ENCODE results near the gene GDF15. TPM values are rescaled to one million over a fixed set of nuclear protein-coding genes. Genes with fewer than 3 reads are reported as not detected.
A peak's percentile ranks its signal among the peaks of the same experiment; 100 is the strongest.

Gene GDF15
- total and polyA plus RNA-seq, 9 donors, result 0.33 to 1.8 (median 0.72) TPM

DNA sequence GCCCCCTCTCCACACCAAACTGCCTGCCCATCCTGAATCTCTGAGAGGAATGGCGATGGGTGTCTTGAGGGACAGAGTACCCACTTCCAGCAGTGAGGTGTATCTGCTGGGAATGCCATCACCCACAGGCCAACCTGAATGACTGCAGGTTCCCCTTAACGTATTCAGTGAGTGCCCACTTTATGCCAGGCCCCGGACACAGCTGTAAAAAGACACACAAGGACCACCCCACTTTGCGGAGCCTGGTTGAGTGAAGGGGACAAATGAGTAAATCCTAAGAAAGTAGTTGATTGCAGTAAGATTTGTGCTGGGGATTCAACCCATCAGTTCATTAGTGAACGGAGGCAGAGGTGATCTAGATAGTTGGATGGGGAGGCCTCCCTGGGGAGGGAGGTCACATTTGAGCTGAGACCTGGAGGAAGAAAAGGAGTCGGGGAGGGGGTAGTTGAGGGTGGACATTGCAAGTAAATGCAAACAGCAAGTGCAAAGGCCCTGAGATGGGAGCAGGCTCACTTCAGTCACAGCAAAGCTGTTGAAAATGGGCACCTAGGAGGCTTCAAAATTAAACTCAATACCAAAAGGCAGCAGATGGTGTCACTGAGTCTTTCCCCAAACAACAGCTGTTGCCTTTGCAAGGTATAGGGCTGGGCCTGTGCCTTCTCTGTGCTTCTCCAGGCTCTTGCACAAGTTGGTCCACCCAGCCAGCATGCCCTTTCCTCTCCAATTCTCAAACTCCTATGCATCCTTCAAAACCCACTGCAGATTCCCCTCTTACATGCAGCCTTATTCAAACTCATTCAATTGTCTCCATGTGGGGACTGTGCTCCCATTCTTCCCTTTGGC is 4.3 kb downstream of the GDF15 start:
- no peak overlapping the region for H3K27ac ChIP-seq (ENCODE audit: low read length)
- peaks cover 2% of the 10 kb centered on the region for H3K9me3 ChIP-seq (replicated peaks; ENCODE audit: control insufficient read depth, low read depth, low read length)
- peaks cover 21% of the 10 kb centered on the region for H3K4me1 ChIP-seq (ENCODE audit: control insufficient read depth, insufficient read depth, low read length)
- WGBS (ENCODE audit: insufficient coverage), result 84% methylated on average over 2 of the region's 6 CpGs
- no peak overlapping the region for H3K4me3 ChIP-seq (ENCODE audit: low read length)
- no peak for DNase-seq
- H3K27me3 ChIP-seq (ENCODE audit: control insufficient read depth, insufficient read depth, low read length), result peaks cover 37% of the 10 kb centered on the region
- no peaks in the 10 kb centered on the region for H3K36me3 ChIP-seq (ENCODE audit: control insufficient read depth, insufficient read depth, low read length)

DNA sequence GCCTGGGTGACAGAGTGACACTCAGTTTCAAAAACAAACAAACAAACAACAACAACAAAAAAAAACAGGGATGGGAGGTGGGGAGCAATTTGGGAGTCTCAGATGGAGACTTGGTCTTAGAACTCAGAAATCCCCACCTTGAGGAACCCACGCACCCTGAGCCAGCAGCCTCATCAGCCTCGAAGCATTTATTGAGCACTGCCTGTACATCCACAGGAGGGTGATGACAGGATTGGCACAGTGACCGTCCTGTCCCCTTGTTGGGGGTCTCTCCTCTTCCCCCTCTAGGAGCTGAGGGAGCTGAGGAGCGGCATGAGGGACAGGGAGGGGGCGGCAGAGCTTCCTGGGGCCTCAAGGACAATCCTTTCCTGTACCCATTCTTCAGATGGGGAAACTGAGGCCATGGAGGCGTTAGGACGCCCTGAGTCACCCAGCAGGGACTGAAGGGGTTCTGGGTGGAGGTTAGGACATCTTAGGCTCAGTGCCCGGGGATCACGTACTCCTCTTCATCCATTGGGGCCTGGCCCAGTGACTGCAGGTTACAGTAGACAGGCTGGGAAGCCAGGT is 5.6 kb downstream of the GDF15 start:
- WGBS (ENCODE audit: insufficient coverage), result 81% methylated on average over 3 of the region's 9 CpGs
- DNase-seq, result no peak
- Histone ChIP-seq H3K27ac (ENCODE audit: low read length) (no peak overlapping the region), H3K9me3 (replicated peaks; ENCODE audit: control insufficient read depth, low read depth, low read length) (peaks cover 2% of the 10 kb centered on the region), H3K27me3 (ENCODE audit: control insufficient read depth, insufficient read depth, low read length) (peaks cover 34% of the 10 kb centered on the region), H3K4me3 (ENCODE audit: low read length) (no peak overlapping the region), H3K36me3 (ENCODE audit: control insufficient read depth, insufficient read depth, low read length) (no peaks in the 10 kb centered on the region), H3K4me1 (ENCODE audit: control insufficient read depth, insufficient read depth, low read length) (peaks cover 14% of the 10 kb centered on the region)

DNA sequence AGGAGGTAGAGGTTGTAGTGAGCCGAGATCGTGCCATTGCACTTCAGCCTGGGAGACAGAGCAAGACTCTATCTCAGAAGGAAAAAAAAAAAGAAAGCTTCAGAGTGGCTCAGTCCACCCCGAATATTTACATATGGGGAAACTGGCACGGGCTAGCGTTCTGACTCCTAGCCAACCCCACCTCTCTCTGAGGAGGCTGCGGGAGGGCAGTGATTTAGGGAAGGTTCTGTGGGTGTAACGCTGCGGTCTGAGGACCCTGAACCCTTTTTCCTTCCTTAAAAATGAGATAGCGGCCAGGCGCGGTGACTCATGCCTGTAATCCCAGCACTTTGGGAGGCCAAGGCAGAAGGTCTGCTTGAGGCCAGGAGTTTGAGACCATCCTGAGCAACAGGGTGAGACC is 6.5 kb downstream of the GDF15 start:
- peaks cover 18% of the 10 kb centered on the region for H3K4me1 ChIP-seq (ENCODE audit: control insufficient read depth, insufficient read depth, low read length)
- WGBS (ENCODE audit: insufficient coverage), result no CpG with 5 or more reads among the region's 11 CpGs
- H3K27ac ChIP-seq (ENCODE audit: low read length), result peak overlapping the region; percentile 1
- peak; percentile 54 for DNase-seq
- H3K9me3 ChIP-seq (replicated peaks; ENCODE audit: control insufficient read depth, low read depth, low read length), result peaks cover 2% of the 10 kb centered on the region
- H3K27me3 ChIP-seq (ENCODE audit: control insufficient read depth, insufficient read depth, low read length), result peaks cover 33% of the 10 kb centered on the region
- no peaks in the 10 kb centered on the region for H3K36me3 ChIP-seq (ENCODE audit: control insufficient read depth, insufficient read depth, low read length)
- no peak overlapping the region for H3K4me3 ChIP-seq (ENCODE audit: low read length)

GRCh38 chr19:18392926-18393325 is 7.0 kb downstream of the GDF15 start:
- H3K36me3 ChIP-seq (ENCODE audit: control insufficient read depth, insufficient read depth, low read length), result no peaks in the 10 kb centered on the region
- H3K9me3 ChIP-seq (replicated peaks; ENCODE audit: control insufficient read depth, low read depth, low read length), result peaks cover 2% of the 10 kb centered on the region
- H3K27me3 ChIP-seq (ENCODE audit: control insufficient read depth, insufficient read depth, low read length), result peaks cover 35% of the 10 kb centered on the region
- no peak for DNase-seq
- H3K27ac ChIP-seq (ENCODE audit: low read length), result peak overlapping the region; percentile 9
- H3K4me1 ChIP-seq (ENCODE audit: control insufficient read depth, insufficient read depth, low read length), result peaks cover 21% of the 10 kb centered on the region
- no peak overlapping the region for H3K4me3 ChIP-seq (ENCODE audit: low read length)
- WGBS (ENCODE audit: insufficient coverage), result no CpG with 5 or more reads among the region's 5 CpGs

DNA sequence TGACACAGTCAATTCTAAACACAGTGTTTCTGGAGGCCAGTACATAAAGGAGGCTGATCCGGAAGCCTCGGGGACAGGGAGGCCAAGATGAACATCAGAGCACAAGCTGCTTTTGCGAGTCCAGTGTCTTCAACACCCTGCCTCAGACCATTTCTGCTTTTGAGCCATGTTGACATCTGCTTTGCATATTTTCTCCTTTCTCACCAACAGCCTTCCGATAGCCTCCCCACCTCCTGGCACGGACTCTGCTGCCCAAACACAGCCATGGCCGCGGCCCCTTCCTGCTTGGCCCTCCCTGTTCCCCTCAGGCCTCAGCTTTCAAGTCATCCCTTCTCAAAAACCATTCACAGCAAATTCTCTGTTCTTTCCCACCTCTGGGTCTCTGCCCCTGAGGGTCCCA is 7.9 kb downstream of the GDF15 start:
- WGBS (ENCODE audit: insufficient coverage), result 43% methylated on average over 7 of the region's 7 CpGs
- no peaks in the 10 kb centered on the region for H3K36me3 ChIP-seq (ENCODE audit: control insufficient read depth, insufficient read depth, low read length)
- H3K9me3 ChIP-seq (replicated peaks; ENCODE audit: control insufficient read depth, low read depth, low read length), result peaks cover 2% of the 10 kb centered on the region
- peaks cover 12% of the 10 kb centered on the region for H3K4me1 ChIP-seq (ENCODE audit: control insufficient read depth, insufficient read depth, low read length)
- peak overlapping the region; percentile 3 for H3K27ac ChIP-seq (ENCODE audit: low read length)
- H3K27me3 ChIP-seq (ENCODE audit: control insufficient read depth, insufficient read depth, low read length), result peaks cover 31% of the 10 kb centered on the region
- peak; percentile 58 for DNase-seq
- H3K4me3 ChIP-seq (ENCODE audit: low read length), result no peak overlapping the region

- Histone ChIP-seq H3K4me1 (ENCODE audit: control insufficient read depth, insufficient read depth, low read length) (peaks cover 15% of the 10 kb centered on the region), H3K4me3 (ENCODE audit: low read length) (peak overlapping the region; percentile 26), H3K27me3 (ENCODE audit: control insufficient read depth, insufficient read depth, low read length) (peaks cover 17% of the 10 kb centered on the region), H3K9me3 (replicated peaks; ENCODE audit: control insufficient read depth, low read depth, low read length) (no peaks in the 10 kb centered on the region), H3K27ac (ENCODE audit: low read length) (no peak overlapping the region), H3K36me3 (ENCODE audit: control insufficient read depth, insufficient read depth, low read length) (no peaks in the 10 kb centered on the region)
- DNase-seq, result no peak
- WGBS (ENCODE audit: insufficient coverage), result 62% methylated on average over 37 of the region's 37 CpGs
Observed at GRCh38 chr19:18396471-18397241, 10.7 kb downstream of the GDF15 start.

- Histone ChIP-seq H3K4me3 (ENCODE audit: low read length) (peak within 1 kb of the TSS; percentile 26), H3K27me3 (ENCODE audit: control insufficient read depth, insufficient read depth, low read length) (peaks cover 17% of the 10 kb centered on the region), H3K9me3 (replicated peaks; ENCODE audit: control insufficient read depth, low read depth, low read length) (no peaks in the 10 kb centered on the region), H3K4me1 (ENCODE audit: control insufficient read depth, insufficient read depth, low read length) (peaks cover 22% of the 10 kb centered on the region), H3K27ac (ENCODE audit: low read length) (no peak within 1 kb of the TSS), H3K36me3 (ENCODE audit: control insufficient read depth, insufficient read depth, low read length) (no peaks in the 10 kb centered on the region)
- 10% methylated on average over 20 of the region's 33 CpGs for WGBS (ENCODE audit: insufficient coverage)
- DNase-seq, result peak; percentile 76
Observed at GRCh38 chr19:18397242-18398202, 11.6 kb downstream of the GDF15 start, which contains the start of gene LRRC25. Gene LRRC25 (minus strand): TSS chr19:18397622. CDS start chr19:18396963, 659 bp downstream.

DNA sequence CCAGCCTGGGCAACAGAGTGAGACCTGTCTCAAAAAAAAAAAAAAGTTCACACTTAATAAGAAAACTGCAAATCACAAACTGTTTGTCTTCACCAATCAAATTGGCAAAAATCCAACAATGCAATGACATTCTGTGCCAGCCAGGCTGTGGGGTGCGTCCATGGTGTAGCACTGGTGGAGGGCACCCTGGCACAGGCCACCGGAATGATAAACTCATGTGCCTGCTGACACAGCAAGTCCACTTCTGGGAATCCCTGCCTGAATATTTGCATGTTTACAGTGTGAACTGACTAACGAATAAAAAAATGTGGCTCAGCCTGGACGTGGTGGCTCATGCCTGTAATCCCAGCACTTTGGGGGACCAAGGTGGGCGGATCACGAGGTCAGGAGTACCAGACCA is 13.1 kb downstream of the GDF15 start:
- 68% methylated on average over 6 of the region's 6 CpGs for WGBS (ENCODE audit: insufficient coverage)
- no peak overlapping the region for H3K4me3 ChIP-seq (ENCODE audit: low read length)
- peak; percentile 49 for DNase-seq
- H3K27me3 ChIP-seq (ENCODE audit: control insufficient read depth, insufficient read depth, low read length), result peaks cover 17% of the 10 kb centered on the region
- no peaks in the 10 kb centered on the region for H3K36me3 ChIP-seq (ENCODE audit: control insufficient read depth, insufficient read depth, low read length)
- no peak overlapping the region for H3K27ac ChIP-seq (ENCODE audit: low read length)
- H3K9me3 ChIP-seq (replicated peaks; ENCODE audit: control insufficient read depth, low read depth, low read length), result no peaks in the 10 kb centered on the region
- H3K4me1 ChIP-seq (ENCODE audit: control insufficient read depth, insufficient read depth, low read length), result peaks cover 34% of the 10 kb centered on the region

- peak overlapping the region; percentile 84 for H3K27ac ChIP-seq (ENCODE audit: low read length)
- H3K36me3 ChIP-seq (ENCODE audit: control insufficient read depth, insufficient read depth, low read length), result no peaks in the 10 kb centered on the region
- H3K4me3 ChIP-seq (ENCODE audit: low read length), result no peak overlapping the region
- peak; percentile 96 for DNase-seq
- 23% methylated on average over 6 of the region's 7 CpGs for WGBS (ENCODE audit: insufficient coverage)
- no peaks in the 10 kb centered on the region for H3K9me3 ChIP-seq (replicated peaks; ENCODE audit: control insufficient read depth, low read depth, low read length)
- H3K4me1 ChIP-seq (ENCODE audit: control insufficient read depth, insufficient read depth, low read length), result peaks cover 33% of the 10 kb centered on the region
- peaks cover 14% of the 10 kb centered on the region for H3K27me3 ChIP-seq (ENCODE audit: control insufficient read depth, insufficient read depth, low read length)
Observed at GRCh38 chr19:18401580-18402112, 15.7 kb downstream of the GDF15 start.

Measured in muscle of leg (tissue), 11 donors.